Right lobe of liver (tissue), 6 donors: ENCODE measurements around the gene FADS6. TPM values are rescaled to one million over a fixed set of nuclear protein-coding genes. Genes with fewer than 3 reads are reported as not detected.
A peak's percentile ranks its signal among the peaks of the same experiment; 100 is the strongest.

Experiments
- ATAC-seq, 4 donors: fragments of 200-7000 bp; cut with Tn5 transposase; one replicate each; pipeline ENCODE4 v1.9.1; 2020; ENCODE audit warnings: mild to moderate bottlenecking in 4 of 4, moderate library complexity in 4 of 4
- DNase-seq, 3 donors: peaks; one replicate each; pipeline ENCODE4 v3.0.0-alpha.2; 2020
- H3K27ac ChIP-seq, 3 donors: fragments of 200-600 bp; one replicate each; pipeline ENCODE4 v1.8.0; 2022
- H3K27me3 ChIP-seq, 2 donors: fragments of 200-600 bp; one replicate each; pipeline ENCODE4 v1.8.0; 2022
- H3K36me3 ChIP-seq, 4 donors: fragments of 200-600 bp; sonication (generic) in 1 of 4; one replicate each; pipeline versions ENCODE4 v1.5.1 to v1.8.0; 2017 to 2022; ENCODE audit warnings: control low read depth in 1 of 4
- H3K4me1 ChIP-seq, 4 donors: fragments of 200-600 bp; sonication (generic) in 1 of 4; one replicate each; pipeline versions ENCODE4 v1.5.1 to v1.8.0; 2017 to 2022; ENCODE audit warnings: control low read depth in 1 of 4
- H3K4me3 ChIP-seq, 3 donors: fragments of 200-600 bp; one replicate each; pipeline ENCODE4 v1.8.0; 2022
- H3K9me3 ChIP-seq, 4 donors: fragments of 200-600 bp; sonication (generic) in 1 of 4; one replicate each; pipeline versions ENCODE4 v1.5.1 to v1.8.0; 2017 to 2022; ENCODE audit warnings: control low read depth in 1 of 4
- CTCF ChIP-seq, 4 donors: fragments of 200-600 bp in 3 of 4; fragments of 450-650 bp in 1 of 4; IDR thresholded peaks; one replicate each; pipeline versions ENCODE4 v1.5.1 to v1.8.0; 2016 to 2022; ENCODE audit warnings: antibody characterized with exemption in 4 of 4, mild to moderate bottlenecking in 2 of 4
- POLR2A ChIP-seq: fragments of 450-650 bp; IDR thresholded peaks from one replicate; pipeline ENCODE4 v1.6.1; 2017; ENCODE audit warnings: antibody characterized with exemption, mild to moderate bottlenecking
- WGBS: methylation state at CpG from one replicate; pipeline ENCODE4 v1.1.6; 2018; ENCODE audit warnings: low coverage, low lambda C conversion rate; ENCODE audit not compliant: insufficient coverage; ENCODE audit errors: missing lambda C conversion rate; 5-methylcytosine and 5-hydroxymethylcytosine counted together
- intact Hi-C, 2 donors: fragments of 100-400 bp; cut with DNase I; formaldehyde crosslinking; loops; one replicate each; pipeline versions ENCODE4 v1.11.2 to v1.14.1; 2022
- total RNA-seq, 6 experiments: library from RNA; depleted of rRNA in 2 of 6; stranded (reverse); fragments of >200 nt in 2 of 6; fragmentation: NEBNext Ultra II Directional in 3 of 6; extraction: Animal tissue kit (Norgen Biotek cat#: 25700) in 3 of 6; gene quantifications; one replicate each; pipeline versions ENCODE4 v1.1.0 to v1.2.4, GENCODE V29; 2016 to 2023
- donor health status: DM: no; HTN: yes; CAD: no.
- donor health status: DM: no; HTN: no; CAD: no.
- donor health status: DM: no; HTN: no; CAD: no.
- donor health status: DM: no; HTN: yes; CAD: no.
- donor health status: DM: no; HTN: yes; CAD: no.

The FADS6 gene
- total RNA-seq, 6 experiments from 2014 or later = 2.1 to 6.1 (median 3.7) TPM

GRCh38 chr17:74848656-74849399 is 44.6 kb downstream of the FADS6 start:
- whole genome bisulfite sequencing = 59% methylated on average over 6 of the region's 9 CpGs
- H3K27ac ChIP-seq = no peak overlapping the region
- no peaks in the 10 kb centered on the region for H3K36me3 ChIP-seq
- no peaks in the 10 kb centered on the region for H3K9me3 ChIP-seq
- intact Hi-C loops = no loop called here
- DNase-seq = no peak
- peak in 1 of 4 donors; percentile 4 for ATAC-seq
- no peaks in the 10 kb centered on the region for H3K4me1 ChIP-seq
- TF ChIP-seq POLR2A (no peak), CTCF (IDR thresholded peaks at IDR 0.05) (no peak)
- H3K4me3 ChIP-seq = no peak overlapping the region
- peaks cover 0 to 2% of the 10 kb centered on the region in 2 donors for H3K27me3 ChIP-seq

- no peak for TF ChIP-seq POLR2A
- DNase-seq = no peak
- intact Hi-C loops = no loop called here
- no peak for ATAC-seq
- H3K27me3 ChIP-seq = no peaks in the 10 kb centered on the region
- WGBS = no CpG with 5 or more reads among the region's 16 CpGs
- no peak overlapping the region for H3K27ac ChIP-seq
- no peaks in the 10 kb centered on the region for H3K36me3 ChIP-seq
- H3K9me3 ChIP-seq = no peaks in the 10 kb centered on the region
- no peak overlapping the region for H3K4me3 ChIP-seq
- no peaks in the 10 kb centered on the region for H3K4me1 ChIP-seq
Observed at GRCh38 chr17:74846621-74847020, 46.8 kb downstream of the FADS6 start.

- no CpG with 5 or more reads among the region's 26 CpGs for WGBS
- Histone ChIP-seq H3K9me3 (no peaks in the 10 kb centered on the region), H3K27me3 (no peaks in the 10 kb centered on the region), H3K4me1 (no peaks in the 10 kb centered on the region), H3K4me3 (peak overlapping the region in 1 of 3 donors; percentile 46), H3K27ac (no peak overlapping the region), H3K36me3 (no peaks in the 10 kb centered on the region)
- intact Hi-C loops = no loop called here
- TF ChIP-seq CTCF (IDR thresholded peaks at IDR 0.05) (no peak), POLR2A (no peak)
- ATAC-seq = no peak
- DNase-seq = no peak
Observed at GRCh38 chr17:74843352-74843627, 50.1 kb downstream of the FADS6 start.

GRCh38 chr17:74842599-74843351 is 50.7 kb downstream of the FADS6 start:
- Histone ChIP-seq H3K27me3 (no peaks in the 10 kb centered on the region), H3K27ac (no peak overlapping the region), H3K4me3 (peak overlapping the region; percentile 20 to 46 (median 33)), H3K4me1 (no peaks in the 10 kb centered on the region), H3K9me3 (no peaks in the 10 kb centered on the region), H3K36me3 (no peaks in the 10 kb centered on the region)
- no peak for TF ChIP-seq POLR2A
- TF ChIP-seq CTCF (IDR thresholded peaks at IDR 0.05) = peak; percentile 47 to 63 (median 52)
- DNase-seq (peak; percentile 74 to 79 (median 79)), ATAC-seq (peak; percentile 75 to 88 (median 82))
- WGBS = 2% methylated on average over 22 of the region's 88 CpGs
- intact Hi-C loops = no loop called here

GRCh38 chr17:74842146-74842598 is 51.3 kb downstream of the FADS6 start:
- DNase-seq = no peak
- Histone ChIP-seq H3K4me1 (no peaks in the 10 kb centered on the region), H3K27ac (no peak overlapping the region), H3K27me3 (no peaks in the 10 kb centered on the region), H3K4me3 (peak overlapping the region in 2 of 3 donors; percentile 33 to 46), H3K9me3 (no peaks in the 10 kb centered on the region), H3K36me3 (no peaks in the 10 kb centered on the region)
- ATAC-seq = no peak
- intact Hi-C loops = no loop called here
- WGBS = 100% methylated on average over 1 of the region's 8 CpGs
- TF ChIP-seq POLR2A (no peak), CTCF (IDR thresholded peaks at IDR 0.05) (no peak)
